Muscle of back (tissue), 11 donors: ENCODE results near the gene ZFHX3. TPM values are rescaled to one million over a fixed set of nuclear protein-coding genes. Genes with fewer than 3 reads are reported as not detected.

Experiments used
- DNase-seq, 3 donors: peaks; one replicate each; pipeline versions ENCODE4 v3.0.0 to v3.0.0-alpha.2; 2013
- polyA plus RNA-seq, 10 donors: library from polyadenylated mRNA; unstranded; fragments of 120-200 nt; gene quantifications; one replicate each; pipeline ENCODE4 v1.2.1, GENCODE V29; 2013; ENCODE audit not compliant: insufficient read length in 10 of 10

ZFHX3 gene
- polyA plus RNA-seq, 10 donors, result 7.4 to 13.0 (median 11.1) TPM

DNA sequence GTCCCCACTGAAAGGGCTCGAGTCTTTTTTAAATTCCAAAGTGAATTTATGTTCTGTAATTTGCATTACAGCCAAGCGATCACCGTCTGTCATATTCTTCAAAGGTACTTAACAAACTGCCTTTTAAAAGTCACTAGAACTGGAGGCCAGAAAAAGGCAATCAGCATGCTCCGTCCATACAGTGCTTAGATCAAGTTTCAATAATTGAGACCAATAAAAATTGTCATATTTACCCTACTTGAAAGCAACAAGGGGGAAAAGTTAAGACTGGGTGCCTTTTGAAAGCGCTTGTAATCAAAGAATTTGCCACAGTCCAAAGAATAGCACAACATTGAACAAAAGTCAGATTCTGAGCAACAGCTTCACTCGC lies 9.0 kb upstream of the ZFHX3 start:
- peak in 1 of 3 donors; percentile 68 for DNase-seq

DNA sequence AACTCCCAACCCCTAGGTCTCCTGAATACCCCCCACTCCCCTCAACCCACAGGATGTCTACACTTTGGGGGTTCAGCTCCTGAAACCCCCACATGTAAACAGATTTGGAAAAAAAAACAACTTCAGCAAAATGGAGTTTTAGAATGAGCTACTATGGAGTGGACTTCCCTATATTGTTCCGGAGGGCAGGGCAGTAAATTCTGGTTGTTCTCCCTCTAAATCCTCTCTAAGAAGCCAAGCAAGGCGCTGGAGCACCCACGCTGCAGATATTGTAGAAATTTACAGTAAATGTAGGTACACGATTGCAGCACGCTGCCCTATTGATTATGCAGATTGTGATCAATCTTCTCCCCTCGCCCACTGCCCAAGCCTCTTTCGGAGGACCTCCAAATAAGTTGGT lies 8.5 kb upstream of the ZFHX3 start:
- peak in 1 of 3 donors; percentile 60 for DNase-seq

DNA sequence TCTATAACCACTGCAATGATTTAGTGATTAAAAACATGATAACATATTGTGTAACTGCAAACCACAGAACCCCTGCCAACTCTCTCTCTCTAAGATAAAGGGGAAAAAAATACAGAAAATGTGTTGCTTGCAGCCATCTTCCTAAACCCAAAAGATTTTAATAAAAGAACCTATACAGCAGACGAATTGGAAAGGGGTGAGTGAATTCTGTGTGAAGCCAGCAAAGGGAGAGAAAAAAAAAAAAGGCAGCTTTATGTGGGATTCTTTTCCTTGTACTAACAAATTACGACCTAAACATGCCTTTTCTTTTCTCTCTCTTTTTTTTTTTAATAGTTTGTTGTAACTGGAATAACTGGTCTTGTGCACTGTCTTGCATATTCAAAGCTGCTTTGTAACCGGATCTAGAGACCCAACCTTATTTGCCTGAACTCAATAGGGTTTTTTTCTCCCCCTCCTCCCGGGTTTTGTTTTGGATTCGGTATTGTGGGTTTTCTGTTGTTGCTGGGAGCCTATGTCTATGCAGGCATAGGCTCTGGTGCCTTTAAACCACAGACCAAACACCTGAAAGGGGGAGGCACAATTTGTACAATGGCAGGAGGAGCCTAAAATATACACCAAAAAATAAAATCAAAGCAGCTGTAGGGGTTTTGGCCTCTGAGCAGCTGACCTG lies 7.0 kb upstream of the ZFHX3 start:
- no peak for DNase-seq

DNA sequence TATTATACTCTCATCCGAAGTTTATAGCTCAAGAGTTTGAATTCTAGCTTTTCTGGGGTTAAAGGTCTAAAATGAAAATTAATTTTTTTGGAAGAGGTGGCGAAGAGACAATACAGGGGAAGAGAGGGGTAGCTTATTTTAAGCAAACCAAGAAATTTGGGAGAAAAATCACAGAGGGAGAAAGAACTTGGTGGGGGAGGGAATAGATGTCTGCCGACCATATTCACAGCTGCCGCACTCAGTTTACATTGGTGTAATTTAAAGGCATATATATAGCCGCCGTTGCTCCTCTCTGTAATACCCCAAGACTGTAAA lies 6.5 kb upstream of the ZFHX3 start:
- no peak for DNase-seq

DNA sequence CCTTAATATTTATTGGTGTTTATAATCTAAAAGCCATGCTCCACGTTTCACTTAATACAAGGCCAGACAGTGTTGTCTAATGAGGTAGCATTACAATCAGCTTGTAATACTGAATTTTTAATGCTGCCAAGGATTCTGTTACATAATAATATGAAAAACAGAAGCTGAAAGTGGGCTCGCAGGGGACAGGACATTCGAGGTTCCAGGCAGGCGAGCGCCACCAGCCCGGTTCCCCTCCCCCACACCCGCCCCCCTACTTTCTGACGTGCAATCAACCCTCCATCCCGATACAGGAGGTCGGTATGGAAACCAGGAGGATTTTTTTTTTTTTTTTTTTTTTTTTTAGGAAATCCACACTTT lies 6.2 kb upstream of the ZFHX3 start:
- peak in 1 of 3 donors; percentile 69 for DNase-seq

DNA sequence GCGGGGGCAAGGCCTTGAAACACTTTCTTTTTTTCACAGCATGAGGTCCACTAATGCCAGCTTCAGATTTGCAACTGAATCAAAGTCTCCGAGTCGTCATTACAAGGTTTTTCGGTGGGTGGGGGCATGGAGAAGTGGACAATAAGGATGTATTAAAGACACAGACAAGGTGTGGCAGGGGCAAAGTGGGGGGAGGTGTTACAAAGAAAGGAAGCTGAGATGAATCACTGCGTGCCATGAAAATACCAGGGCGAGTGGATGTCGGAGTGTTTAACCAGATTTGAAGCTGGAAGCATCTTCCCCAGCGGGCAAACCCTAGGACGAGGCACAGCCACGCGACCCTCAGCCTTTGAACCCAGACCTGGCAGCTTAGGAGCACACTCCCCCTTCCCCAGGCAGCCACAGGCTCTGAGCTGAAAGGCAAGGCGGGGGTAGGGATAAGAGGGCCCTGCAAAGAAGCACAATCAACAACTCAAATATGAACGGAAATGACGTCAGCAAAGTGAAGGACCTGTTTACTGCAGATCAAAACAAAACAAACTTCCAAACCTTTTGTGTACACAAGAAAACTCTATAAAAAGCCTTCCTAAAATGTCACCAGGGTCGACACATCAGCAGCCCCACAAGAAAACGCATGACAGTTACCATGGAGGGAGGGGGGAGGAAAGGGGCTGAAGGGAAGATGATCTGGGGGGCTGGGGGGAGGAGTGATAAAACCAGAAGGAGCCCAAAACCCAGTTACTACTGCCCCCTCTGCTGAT lies 5.6 kb upstream of the ZFHX3 start:
- DNase-seq, result peak in 1 of 3 donors; percentile 76

DNA sequence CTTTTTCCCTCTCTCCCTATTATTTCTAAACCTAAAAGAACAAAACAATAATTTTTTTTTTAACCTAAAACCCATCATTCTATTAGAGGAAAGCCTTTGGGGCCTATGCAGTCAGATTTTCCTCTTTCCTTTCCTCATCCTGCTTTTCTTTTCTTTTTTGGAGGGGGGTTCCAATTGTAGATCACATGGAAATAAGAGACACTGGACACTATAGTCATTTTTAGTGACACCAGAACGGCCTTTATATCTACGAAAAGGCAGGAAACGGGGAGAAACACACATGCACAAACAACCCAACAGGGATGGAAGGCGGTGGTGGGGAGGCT lies 5.1 kb upstream of the ZFHX3 start:
- DNase-seq, result peak in 1 of 3 donors; percentile 75

DNA sequence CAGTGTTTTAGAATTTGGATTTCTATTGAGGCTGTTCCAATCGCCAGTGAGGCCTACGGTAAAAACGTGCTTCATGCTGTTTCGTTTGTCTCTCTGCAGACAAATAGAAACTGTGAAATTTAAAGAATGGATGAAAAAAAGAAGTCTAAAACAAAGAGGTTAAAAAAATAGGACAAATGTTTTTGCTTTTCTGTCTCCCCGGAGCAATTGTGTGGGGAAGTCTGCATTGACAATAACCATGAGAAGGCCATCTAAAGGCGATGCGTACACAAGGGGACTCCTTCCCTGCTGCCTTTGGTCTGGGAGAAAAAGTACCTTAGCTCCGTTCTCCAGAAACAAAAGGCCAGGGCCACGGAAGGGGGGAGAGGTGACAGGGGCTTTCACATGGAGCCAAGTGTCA lies 4.6 kb upstream of the ZFHX3 start:
- no peak for DNase-seq

DNA sequence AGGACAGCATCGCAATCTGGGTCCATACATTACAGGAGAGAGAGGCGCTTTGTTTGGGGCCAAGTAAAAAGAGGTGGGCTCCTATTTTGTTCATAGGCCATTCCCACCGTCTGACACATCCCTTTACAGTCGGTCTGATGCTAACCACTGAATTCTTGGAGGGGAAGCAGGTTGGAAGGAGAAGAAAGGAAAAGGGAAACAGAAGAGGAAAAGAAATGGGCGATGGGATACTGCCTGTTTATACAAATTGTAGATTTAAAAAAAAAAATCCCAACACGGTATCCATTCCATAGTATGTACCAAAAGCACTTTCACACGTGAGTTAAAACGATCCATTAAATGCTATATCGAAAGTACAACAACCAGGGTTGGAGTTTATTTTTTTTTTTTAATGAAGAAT lies 4.0 kb upstream of the ZFHX3 start:
- peak in 1 of 3 donors; percentile 61 for DNase-seq

DNA sequence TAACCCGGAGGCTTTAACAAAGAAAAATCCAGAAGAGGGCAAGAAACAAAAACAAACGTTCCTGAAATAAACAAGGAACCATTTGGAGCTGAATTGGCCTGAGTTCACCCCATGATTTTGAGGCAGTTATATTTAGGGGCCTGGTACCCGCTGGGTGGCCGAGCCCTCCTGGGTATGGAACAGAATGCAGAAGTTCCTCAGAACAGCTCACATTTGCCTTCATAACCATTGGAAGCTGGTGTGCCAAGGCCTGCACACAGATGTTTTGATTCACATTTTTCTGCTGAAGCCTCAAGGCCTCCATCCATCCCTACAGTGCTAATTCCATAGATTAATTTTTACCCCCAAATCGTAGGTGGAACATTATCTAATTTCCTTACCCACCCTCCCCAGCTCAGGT lies 3.3 kb upstream of the ZFHX3 start:
- peak in 1 of 3 donors; percentile 51 for DNase-seq

DNA sequence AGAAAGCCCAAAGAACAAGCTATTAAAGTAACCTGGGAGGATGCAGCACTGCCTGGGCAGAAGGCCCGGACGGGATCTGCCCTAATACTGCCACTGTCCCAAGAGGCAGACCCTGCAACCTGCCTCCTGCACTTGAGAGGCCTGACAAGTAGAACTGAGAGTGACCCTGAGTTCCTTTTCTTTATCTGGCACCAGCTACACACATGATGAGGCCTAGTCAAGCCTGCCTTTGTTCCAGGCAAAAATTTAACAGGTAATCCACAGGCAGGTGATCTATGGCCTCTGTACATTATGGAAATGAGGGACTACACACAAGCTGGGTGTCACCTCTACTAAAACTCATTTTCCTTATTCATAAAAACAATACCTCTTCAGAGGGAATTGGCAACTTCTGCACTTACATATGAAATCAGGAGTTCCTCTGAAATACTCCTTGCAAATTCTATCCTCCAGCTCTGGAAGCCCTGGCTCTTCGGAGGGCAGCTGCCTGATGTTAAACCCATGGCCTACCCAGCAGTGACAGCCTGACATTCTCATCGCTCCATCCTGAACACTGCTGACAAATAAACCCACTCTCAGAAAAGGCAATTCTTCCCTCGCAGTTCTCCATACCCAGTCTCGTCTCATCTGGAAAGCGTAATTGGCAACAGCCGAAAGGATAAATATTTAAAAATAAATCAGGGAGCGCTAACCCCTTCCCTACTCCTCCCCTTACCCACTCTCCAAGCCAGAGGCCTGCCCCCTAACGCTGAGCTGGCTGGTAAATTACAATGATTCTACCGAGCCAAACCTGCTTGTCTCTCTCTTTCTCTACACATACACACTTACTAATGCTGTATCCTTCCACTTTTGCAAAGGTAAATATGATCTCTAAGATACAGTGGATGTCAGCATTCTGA lies 2.5 kb upstream of the ZFHX3 start:
- DNase-seq, result peak in 1 of 3 donors; percentile 56

DNA sequence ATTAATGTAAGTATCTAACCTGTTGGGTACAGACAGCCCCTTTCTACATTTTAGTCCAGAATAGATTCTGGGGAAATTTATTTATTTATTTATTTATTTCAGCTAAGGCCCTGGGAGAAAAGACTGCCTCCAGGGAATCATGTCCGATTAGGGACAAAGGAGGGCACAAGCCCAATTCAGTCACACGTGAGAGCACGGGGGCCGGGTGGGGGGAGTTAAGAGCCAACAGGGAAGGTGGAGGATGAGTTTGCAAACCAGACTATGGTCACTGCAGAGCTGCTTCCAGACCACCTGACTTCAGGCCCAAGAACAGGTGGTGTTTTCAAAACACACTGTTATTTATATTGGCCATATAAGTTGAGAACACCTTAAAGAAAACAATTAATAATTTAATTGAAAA lies 1.6 kb upstream of the ZFHX3 start:
- no peak for DNase-seq

DNA sequence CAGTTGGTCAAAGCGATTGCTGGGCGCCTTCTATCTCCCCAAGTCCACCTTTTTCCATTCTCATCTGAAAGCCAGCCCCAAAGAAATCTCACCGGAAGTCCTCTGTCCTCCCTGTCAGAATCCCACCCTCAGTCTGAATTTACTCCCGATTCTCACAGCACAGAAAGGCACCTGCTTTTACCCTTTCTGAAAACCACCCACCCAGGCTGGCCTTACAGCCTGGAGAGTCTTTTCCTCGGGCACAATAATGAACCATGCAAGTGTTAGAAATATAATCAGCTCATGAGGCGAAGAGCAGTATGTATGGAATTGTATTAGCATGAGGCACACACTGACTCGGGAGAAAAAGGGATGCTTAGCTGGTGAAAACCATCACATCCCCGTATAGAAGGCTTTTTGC lies 1.2 kb upstream of the ZFHX3 start:
- DNase-seq, result no peak

DNA sequence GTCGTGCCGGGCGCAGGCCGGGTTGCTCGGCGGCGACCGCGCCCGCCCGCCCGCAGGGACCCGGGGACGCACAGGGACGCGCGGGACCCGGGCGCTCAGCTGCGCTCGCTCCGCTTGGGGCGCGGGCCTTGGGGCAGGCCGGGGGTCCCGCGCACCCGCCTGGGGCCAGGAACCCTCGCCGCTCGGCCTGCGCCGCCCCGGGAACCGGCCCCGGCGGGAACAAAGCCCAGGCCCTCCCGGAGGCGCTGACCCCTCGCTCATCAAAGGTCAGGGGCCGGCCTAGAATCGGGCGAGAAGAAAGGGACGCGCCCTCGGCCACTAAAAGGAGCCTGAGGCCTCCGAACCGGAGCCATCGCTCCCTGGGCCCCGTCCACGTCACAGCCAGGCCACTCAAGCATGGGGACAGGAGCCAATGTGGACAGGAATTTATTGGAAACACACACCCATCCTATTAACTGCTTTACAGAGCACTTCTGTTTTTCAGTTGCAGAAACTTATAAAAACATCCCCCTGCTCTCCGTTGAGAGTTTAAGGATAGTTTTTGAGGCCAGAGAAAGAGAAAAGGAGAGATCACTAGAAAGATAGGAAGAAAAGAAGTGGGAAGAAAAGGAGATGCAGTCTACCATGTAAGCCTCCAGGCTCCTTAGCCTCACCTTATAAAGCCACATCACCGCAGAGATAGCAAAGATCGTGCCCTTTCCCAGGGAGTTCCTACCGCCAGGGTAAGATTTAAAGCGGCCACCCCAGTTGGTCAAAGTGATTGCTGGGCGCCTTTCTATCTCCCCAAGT lies 558 bp upstream of the ZFHX3 start:
- peak in 2 of 3 donors; percentile 72 to 83 for DNase-seq

DNA sequence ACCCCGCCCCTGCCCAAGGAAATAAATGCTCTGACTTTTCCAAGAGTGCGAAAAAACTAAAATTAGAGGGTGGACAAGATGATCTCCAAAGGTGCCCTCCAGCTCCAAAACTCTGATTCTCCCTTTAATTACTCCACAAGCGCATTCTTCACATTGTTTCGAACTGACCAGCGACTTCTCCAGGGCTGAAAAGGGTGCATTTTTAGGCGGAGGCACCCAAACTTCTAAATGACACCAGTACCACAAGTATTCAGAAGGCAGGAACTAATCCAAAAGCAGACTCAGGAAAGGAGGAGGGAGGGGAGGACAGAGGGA lies 750 bp downstream of the ZFHX3 start:
- no peak for DNase-seq

DNA sequence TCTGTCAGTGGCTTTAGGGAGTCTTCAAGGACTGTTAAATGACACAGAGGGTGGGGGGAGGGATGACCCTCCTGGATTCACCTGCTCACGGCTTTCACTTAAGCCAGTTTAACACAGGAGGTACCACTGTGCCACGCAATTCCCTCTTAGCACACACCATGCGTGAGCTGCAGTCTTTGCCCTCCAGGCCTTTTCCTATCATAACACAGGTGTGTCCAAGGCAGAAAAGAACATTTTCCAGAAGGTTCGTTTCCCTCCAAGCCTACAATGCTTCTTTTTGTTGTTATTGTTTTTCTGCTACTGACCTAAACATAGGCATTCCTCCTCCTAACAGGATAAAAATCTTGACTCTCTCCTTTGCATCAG lies 1.1 kb downstream of the ZFHX3 start:
- no peak for DNase-seq

DNA sequence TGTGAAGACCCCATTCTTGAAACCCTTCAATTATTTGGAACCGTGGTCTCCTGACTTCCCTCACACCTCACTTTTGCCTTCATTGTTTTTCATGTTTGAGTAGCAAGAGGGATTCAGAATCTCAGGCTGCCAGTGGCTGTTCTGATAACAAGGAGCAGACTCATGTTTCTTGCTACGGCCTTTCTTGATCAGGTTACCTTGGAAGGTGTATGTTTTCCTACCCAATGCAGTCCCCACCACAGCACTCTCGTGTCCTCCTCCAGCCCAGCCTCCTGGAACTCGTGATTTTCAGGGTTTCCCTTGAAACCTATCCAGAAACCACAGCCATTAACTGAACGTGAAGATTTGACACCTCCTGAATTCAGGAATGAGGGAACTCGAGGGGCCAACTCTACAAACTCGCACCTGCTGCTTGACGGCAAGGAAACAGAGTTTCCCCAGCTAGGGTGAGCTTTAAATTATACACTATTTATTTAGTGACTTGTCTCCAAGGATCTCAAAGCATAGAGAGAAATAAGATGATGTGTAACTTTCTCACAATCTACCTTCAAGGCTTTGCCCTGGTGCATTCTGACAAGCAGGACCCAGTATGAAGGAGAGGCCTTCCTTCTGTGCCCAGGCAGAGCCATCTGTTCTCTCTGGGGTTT lies 1.6 kb downstream of the ZFHX3 start:
- no peak for DNase-seq

DNA sequence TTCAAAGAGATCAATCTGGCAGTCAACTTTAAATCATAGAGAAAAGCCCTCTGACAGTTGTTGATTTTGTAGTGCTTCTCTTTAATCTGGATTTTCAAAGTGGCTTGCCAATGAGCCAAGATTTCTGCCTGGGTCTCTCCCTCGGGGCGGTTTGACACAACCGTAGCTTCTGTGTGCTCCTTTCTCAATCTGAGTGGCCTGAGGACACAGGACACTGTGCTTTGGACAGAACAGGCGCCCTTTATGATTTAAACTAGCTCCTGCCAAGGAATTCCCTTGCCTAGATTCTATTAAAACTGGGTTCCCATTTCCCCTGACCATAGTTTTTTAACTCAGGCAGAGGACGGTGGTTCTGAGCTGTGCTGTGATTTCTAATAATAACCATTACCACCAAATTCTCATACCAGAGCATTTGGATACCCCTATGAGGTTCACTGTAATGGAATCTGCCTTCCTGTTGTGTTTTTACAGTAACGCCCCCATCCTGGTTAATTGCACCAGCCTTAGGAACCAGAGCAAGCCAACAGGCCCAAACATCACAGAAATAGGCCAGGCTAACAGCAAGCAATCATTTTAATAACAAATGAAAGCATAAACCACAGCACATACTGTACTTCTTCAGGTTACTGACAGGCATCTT lies 4.0 kb downstream of the ZFHX3 start:
- DNase-seq, result no peak

DNA sequence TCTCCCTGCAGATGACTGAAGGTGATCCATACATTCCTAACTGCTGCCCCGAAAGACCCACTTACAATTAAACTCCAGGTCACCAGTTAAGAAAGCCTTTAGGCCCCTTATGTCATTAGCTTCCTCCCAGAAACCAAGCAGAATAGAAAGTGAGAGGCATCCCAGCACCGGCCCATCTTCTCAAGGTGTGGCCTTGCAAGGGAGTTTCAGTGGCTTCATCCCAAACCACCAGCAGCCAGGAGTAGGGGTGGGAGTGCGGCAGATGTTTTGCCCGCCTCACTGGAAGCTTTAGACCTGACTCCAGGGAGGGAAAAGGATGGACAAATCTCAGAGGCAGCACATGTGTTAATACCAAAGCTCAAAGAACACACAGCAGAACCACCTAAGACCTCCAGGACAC lies 5.1 kb downstream of the ZFHX3 start:
- no peak for DNase-seq

DNA sequence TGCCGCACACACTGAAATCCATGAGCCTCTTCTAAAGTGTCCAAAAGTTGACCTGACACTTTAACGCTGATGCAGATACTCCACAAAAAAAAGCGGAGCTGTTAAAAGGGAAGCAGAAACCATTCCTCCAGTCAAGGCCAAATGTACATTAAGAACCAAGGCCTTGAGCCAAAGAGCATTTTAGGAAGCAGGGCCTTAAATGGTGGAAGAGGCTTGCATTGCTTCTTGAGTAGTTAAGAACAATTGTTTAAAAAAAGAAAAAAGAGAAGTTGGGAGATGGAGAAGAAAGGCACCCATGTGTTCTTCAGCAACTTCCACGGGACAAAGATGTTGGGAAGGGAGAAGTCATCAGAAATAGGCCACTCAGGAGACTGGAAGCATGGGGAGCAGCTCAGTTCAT lies 6.3 kb downstream of the ZFHX3 start:
- no peak for DNase-seq

DNA sequence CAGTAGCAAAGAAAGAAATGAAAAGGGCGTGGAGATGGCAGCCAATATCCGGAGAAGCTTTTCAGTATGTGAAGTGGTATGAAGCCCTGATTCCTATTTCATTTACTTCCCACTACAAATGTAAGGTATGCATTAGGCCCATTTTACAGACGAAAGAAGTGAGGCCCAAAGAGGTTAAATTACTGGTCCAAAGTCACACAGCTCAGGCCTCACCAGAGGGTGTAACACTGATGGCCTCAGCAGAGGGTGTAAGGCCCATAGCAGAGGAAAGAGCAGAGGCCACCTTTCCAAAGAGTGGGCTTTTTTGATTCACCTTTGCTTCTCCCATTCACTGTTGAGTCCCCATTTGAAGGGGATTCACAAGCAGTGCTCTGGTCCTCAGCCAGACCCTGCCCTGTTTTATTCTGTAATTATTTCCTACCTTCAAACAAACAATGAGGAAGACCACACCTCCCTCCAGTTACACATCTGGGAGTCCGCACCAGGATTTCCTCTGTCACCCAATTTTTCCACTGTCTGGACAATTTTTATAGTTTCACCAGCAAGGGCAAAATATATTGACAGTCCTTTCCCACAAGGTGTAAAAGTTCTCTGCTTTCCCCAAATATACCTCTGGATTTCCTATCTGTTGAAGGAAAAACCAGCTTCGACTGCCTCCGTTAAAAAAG lies 7.1 kb downstream of the ZFHX3 start:
- DNase-seq, result no peak
